H1 (cell line): Measurements from ENCODE around the gene C20orf144. TPM values are rescaled to one million over a fixed set of nuclear protein-coding genes. Genes with fewer than 3 reads are reported as not detected.

Source experiments
- CTCF ChIA-PET: fragments of 300-600 bp; sonication (Branson Sonifier 250); formaldehyde crosslinking; loops from one replicate; lab custom pipeline; 2021; ENCODE audit not compliant: partially characterized antibody; lab: Charles Lee
- POLR2A ChIA-PET: fragments of 300-600 bp; sonication (Branson Sonifier 250); formaldehyde crosslinking; loops from one replicate; lab custom pipeline; 2021; ENCODE audit warnings: inconsistent platforms; ENCODE audit not compliant: partially characterized antibody; lab: Charles Lee
- DNase-seq, 2 experiments: peaks; one replicate each; pipeline versions ENCODE4 v3.0.0 to v3.0.0-alpha.2; 2010 to 2022; ENCODE audit warnings: low spot score in 2 of 2, low read depth in 1 of 2, mixed read lengths in 1 of 2
- FAIRE-seq: peaks from 2 replicates; lab custom pipeline; 2011; peaks lifted over from hg19 to GRCh38; lab: Jason Lieb, UNC
- H2AFZ ChIP-seq: 2 replicates; pipeline ENCODE4 v1.8.1; 2012; ENCODE audit warnings: low read length, inconsistent platforms
- H2AK5ac ChIP-seq: 2 replicates; pipeline ENCODE4 v1.6.1; 2013; ENCODE audit warnings: low read depth, low read length
- H2BK120ac ChIP-seq: replicated peaks from 2 replicates; pipeline ENCODE3; 2013; ENCODE audit warnings: low read depth, low read length, inconsistent platforms
- H2BK12ac ChIP-seq: 2 replicates; pipeline ENCODE4 v1.6.1; 2013; ENCODE audit warnings: low read depth, low read length
- H2BK15ac ChIP-seq: 2 replicates; pipeline ENCODE4 v1.6.1; 2013; ENCODE audit warnings: low read length
- H2BK20ac ChIP-seq: 2 replicates; pipeline ENCODE4 v1.6.1; 2013; ENCODE audit warnings: low read length
- H2BK5ac ChIP-seq: 2 replicates; pipeline ENCODE4 v1.6.1; 2013; ENCODE audit warnings: low read depth, low read length
- H3K14ac ChIP-seq: 2 replicates; pipeline ENCODE4 v1.6.1; 2013; ENCODE audit warnings: inconsistent platforms; ENCODE audit not compliant: insufficient read length
- H3K18ac ChIP-seq: 2 replicates; pipeline ENCODE4 v1.6.1; 2013; ENCODE audit warnings: low read length; ENCODE audit errors: extremely low read depth
- H3K23ac ChIP-seq: 2 replicates; pipeline ENCODE4 v1.6.1; 2013; ENCODE audit warnings: inconsistent platforms; ENCODE audit not compliant: insufficient read length
- H3K23me2 ChIP-seq: 2 replicates; pipeline ENCODE4 v1.6.1; 2013; ENCODE audit warnings: low read depth, low read length
- H3K27ac ChIP-seq: 2 replicates; pipeline ENCODE4 v1.6.1; 2011; ENCODE audit warnings: low read depth, low read length, inconsistent platforms
- H3K27me3 ChIP-seq, 4 experiments: replicated peaks in 1 of 4; 1 replicate in 1 of 4; 2 replicates in 3 of 4; pipeline versions ENCODE4 v1.6.1 to v1.8.1; 2011 to 2013; ENCODE audit warnings: low read length in 3 of 4, mild to moderate bottlenecking in 3 of 4, inconsistent platforms in 2 of 4, mixed read lengths in 2 of 4, moderate library complexity in 1 of 4; ENCODE audit not compliant: control insufficient read depth in 3 of 4, insufficient read depth in 3 of 4; ENCODE audit errors: extremely low read depth in 1 of 4
- H3K36me3 ChIP-seq, 4 experiments: 2 replicates each; pipeline versions ENCODE4 v1.6.1 to v1.8.1; 2011 to 2013; ENCODE audit warnings: mild to moderate bottlenecking in 4 of 4, low read length in 3 of 4, moderate library complexity in 2 of 4, control low read depth in 1 of 4, inconsistent platforms in 1 of 4; ENCODE audit not compliant: insufficient read depth in 4 of 4, control insufficient read depth in 2 of 4
- H3K4ac ChIP-seq: replicated peaks from 2 replicates; pipeline ENCODE3; 2013; ENCODE audit warnings: low read length, low read depth, mixed read lengths, inconsistent platforms; ENCODE audit not compliant: insufficient read length
- H3K4me1 ChIP-seq, 4 experiments: replicated peaks in 1 of 4; 1 replicate in 1 of 4; 2 replicates in 3 of 4; pipeline versions ENCODE4 v1.6.1 to v1.8.1; 2011 to 2013; ENCODE audit warnings: low read length in 3 of 4, inconsistent platforms in 2 of 4, mixed read lengths in 1 of 4; ENCODE audit not compliant: insufficient read depth in 4 of 4, control insufficient read depth in 3 of 4
- H3K4me2 ChIP-seq, 2 experiments: 2 replicates each; pipeline versions ENCODE4 v1.6.1 to v1.8.1; 2011 to 2013; ENCODE audit warnings: low read depth in 2 of 2, low read length in 2 of 2, control low read depth in 1 of 2, inconsistent platforms in 1 of 2, mild to moderate bottlenecking in 1 of 2; ENCODE audit not compliant: insufficient read depth in 1 of 2
- H3K4me3 ChIP-seq, 4 experiments: fragments of 200-600, 300-600 bp in 1 of 4; sonication (generic), shearing (Covaris generic), sonication (Bioruptor Twin) in 1 of 4; 2 replicates each; pipeline versions ENCODE4 v1.5.1 to v1.8.1; 2011 to 2016; ENCODE audit warnings: low read length in 4 of 4, low read depth in 3 of 4, control low read depth in 2 of 4, inconsistent platforms in 2 of 4, mild to moderate bottlenecking in 2 of 4, mixed read lengths in 1 of 4, moderate library complexity in 1 of 4; ENCODE audit not compliant: insufficient read depth in 2 of 4; ENCODE audit errors: extremely low read depth in 1 of 4
- H3K56ac ChIP-seq: replicated peaks from 2 replicates; pipeline ENCODE3; 2013; ENCODE audit warnings: low read depth, mild to moderate bottlenecking, mixed read lengths, low read length, inconsistent platforms; ENCODE audit not compliant: insufficient read length
- H3K79me1 ChIP-seq: 2 replicates; pipeline ENCODE4 v1.6.1; 2013; ENCODE audit warnings: low read depth, low read length, control low read depth
- H3K79me2 ChIP-seq, 2 experiments: 2 replicates each; pipeline versions ENCODE4 v1.6.1 to v1.8.1; 2012 to 2013; ENCODE audit warnings: low read length in 2 of 2, mild to moderate bottlenecking in 2 of 2, inconsistent platforms in 1 of 2; ENCODE audit not compliant: insufficient read depth in 2 of 2, control insufficient read depth in 1 of 2
- H3K9ac ChIP-seq, 4 experiments: replicated peaks in 1 of 4; 1 replicate in 1 of 4; 2 replicates in 3 of 4; pipeline versions ENCODE4 v1.6.1 to v1.8.1; 2011 to 2013; ENCODE audit warnings: low read depth in 3 of 4, low read length in 3 of 4, control low read depth in 2 of 4, mild to moderate bottlenecking in 2 of 4, moderate library complexity in 2 of 4, inconsistent platforms in 1 of 4; ENCODE audit errors: extremely low read depth in 1 of 4
- H3K9me3 ChIP-seq, 2 experiments: 2 replicates each; pipeline versions ENCODE4 v1.6.1 to v1.8.1; 2012 to 2013; ENCODE audit warnings: mild to moderate bottlenecking in 2 of 2, moderate library complexity in 2 of 2, control low read depth in 1 of 2, inconsistent platforms in 1 of 2, low read depth in 1 of 2, low read length in 1 of 2, mixed read lengths in 1 of 2; ENCODE audit not compliant: insufficient read depth in 2 of 2
- H4K20me1 ChIP-seq, 2 experiments: replicated peaks in 1 of 2; 2 replicates each; pipeline versions ENCODE3 to v1.8.1; 2011 to 2013; ENCODE audit warnings: inconsistent platforms in 2 of 2, low read length in 2 of 2, mild to moderate bottlenecking in 1 of 2; ENCODE audit not compliant: insufficient read depth in 2 of 2, control insufficient read depth in 1 of 2
- H4K5ac ChIP-seq: 2 replicates; pipeline ENCODE4 v1.6.1; 2013; ENCODE audit warnings: low read length, low read depth, mixed read lengths, inconsistent platforms; ENCODE audit not compliant: insufficient read length
- H4K8ac ChIP-seq: 2 replicates; pipeline ENCODE4 v1.8.0; 2013; ENCODE audit warnings: mild to moderate bottlenecking, moderate library complexity, low read length, inconsistent platforms; ENCODE audit not compliant: insufficient read depth; ENCODE audit errors: extremely low read depth
- H4K91ac ChIP-seq: replicated peaks from 2 replicates; pipeline ENCODE3; 2013; ENCODE audit warnings: low read length, mixed read lengths, inconsistent platforms; ENCODE audit not compliant: insufficient read length
- KDM1A ChIP-seq: fragments of 200-600, 300-600 bp; sonication (generic); IDR thresholded peaks from 2 replicates; pipeline ENCODE4 v1.7.1; 2016; ENCODE audit warnings: mild to moderate bottlenecking, low read length, borderline replicate concordance
- NANOG ChIP-seq: IDR thresholded peaks from 2 replicates; pipeline ENCODE4 v1.6.1; 2011; ENCODE audit warnings: low read length, low read depth, mild to moderate bottlenecking, inconsistent platforms; ENCODE audit not compliant: insufficient read depth, poor library complexity, severe bottlenecking
- NRF1 ChIP-seq: IDR thresholded peaks from 2 replicates; pipeline ENCODE4 v1.6.1; 2011; ENCODE audit warnings: mild to moderate bottlenecking, low read depth, low read length, improper control_type of control experiment
- RFX5 ChIP-seq: IDR thresholded peaks from 2 replicates; pipeline ENCODE4 v1.6.1; 2011; ENCODE audit warnings: low read depth, low read length, improper control_type of control experiment, borderline replicate concordance
- RNF2 ChIP-seq: fragments of 200-900, 300-1000 bp; sonication (generic); IDR thresholded peaks from 2 replicates; pipeline ENCODE4 v1.7.1; 2016; ENCODE audit warnings: borderline replicate concordance, low read depth, mild to moderate bottlenecking, antibody characterized with exemption, low read length; ENCODE audit not compliant: poor library complexity, severe bottlenecking; ENCODE audit errors: missing control alignments
- SP2 ChIP-seq: IDR thresholded peaks from 2 replicates; pipeline ENCODE4 v1.6.1; 2012; ENCODE audit warnings: mild to moderate bottlenecking, low read length, inconsistent platforms
- USF2 ChIP-seq: IDR thresholded peaks from 2 replicates; pipeline ENCODE4 v1.6.1; 2011; ENCODE audit warnings: low read length, improper control_type of control experiment
- WGBS, 2 experiments: shearing (Covaris generic) in 1 of 2; methylation state at CpG; one replicate each; pipeline versions ENCODE4 v1.1.6 to v1.1.7; 2013 to 2015; ENCODE audit warnings: low lambda C conversion rate in 2 of 2, mixed read lengths in 2 of 2, inconsistent platforms in 1 of 2, low coverage in 1 of 2, missing lambda C conversion rate in 1 of 2; ENCODE audit not compliant: insufficient replicate concordance in 2 of 2, insufficient coverage in 1 of 2, insufficient read length in 1 of 2; ENCODE audit errors: extremely low coverage in 1 of 2, missing lambda C conversion rate in 1 of 2; 5-methylcytosine and 5-hydroxymethylcytosine counted together
- polyA plus RNA-seq, 7 experiments: library from polyadenylated mRNA; depleted of rRNA in 3 of 7; stranded (reverse) in 5 of 7; unstranded in 2 of 7; fragments of >200 nt in 5 of 7; fragments of 200-250 nt in 2 of 7; gene quantifications; 1 replicate in 5 of 7; 2 replicates in 1 of 7; 4 replicates in 1 of 7; pipeline versions ENCODE4 v1.2.1 to v1.2.3, GENCODE V29; 2011 to 2013; ENCODE audit warnings: missing spikeins in 2 of 7, mixed read lengths in 2 of 7
- total RNA-seq: library from RNA; stranded (reverse); fragmentation: NEBNext Ultra II Directional; extraction: Animal tissue kit (Norgen Biotek cat#: 25700); gene quantifications from 2 replicates; pipeline ENCODE4 v1.2.1, GENCODE V29; 2021

The C20orf144 gene
- total and polyA plus RNA-seq, 2 of the 8 experiments (the other 6 are each of a cell fraction or from before 2014, with no cell fraction given), result 0.21 to 0.24 TPM

- Histone ChIP-seq H2BK12ac (no peak overlapping the region), H4K5ac (no peak overlapping the region), H2BK20ac (no peak overlapping the region), H3K9ac (no peak overlapping the region), H3K4me1 (peaks cover 0 to 9% (median 6%) of the 10 kb centered on the region in 4 experiments; a peak in 4 of 7 replicates), H4K8ac (no peak overlapping the region), H3K4me2 (no peak overlapping the region), H3K14ac (no peak overlapping the region), H3K4me3 (no peak overlapping the region), H3K23me2 (peaks cover 11% of the 10 kb centered on the region; the same call in 1 of the 2 replicates), H3K27ac (no peak overlapping the region), H3K79me2 (no peaks in the 10 kb centered on the region), H3K56ac (no peak overlapping the region), H2BK120ac (no peak overlapping the region), H3K4ac (no peak overlapping the region), H4K91ac (no peak overlapping the region), H3K36me3 (peaks cover 0 to 11% (median 0%) of the 10 kb centered on the region in 4 experiments; a peak in 2 of 8 replicates), H3K79me1 (no peaks in the 10 kb centered on the region), H4K20me1 (peaks cover 0 to 8% of the 10 kb centered on the region in 2 experiments), H2AK5ac (no peak overlapping the region), H3K9me3 (no peaks in the 10 kb centered on the region), H2BK5ac (no peak overlapping the region), H3K23ac (no peak overlapping the region), H3K27me3 (no peaks in the 10 kb centered on the region), H3K18ac (no peak overlapping the region), H2AFZ (no peak overlapping the region), H2BK15ac (no peak overlapping the region)
- 96% methylated on average over 32 of the region's 32 CpGs; no CpG with 5 or more reads in 1 of the 2 experiments for WGBS, 2 experiments
- no peak for FAIRE-seq
- DNase-seq, result no peak
- POLR2A ChIA-PET, result interaction anchor here (17.9 kb wide), 1 partner anchor 20 kb away, joined by 245 read pairs; the partner anchor contains the start of gene NECAB3
- CTCF ChIA-PET, result interaction anchor here (5.0 kb wide), 1 partner anchor 9 kb away, joined by 31 read pairs; the partner anchor contains the start of gene ACTL10
- TF ChIP-seq RFX5, result no peak
- TF ChIP-seq NRF1, result no peak
- TF ChIP-seq NANOG, result no peak
- TF ChIP-seq USF2, result no peak
- TF ChIP-seq RNF2, result no peak
- no peak for TF ChIP-seq SP2
- no peak for TF ChIP-seq KDM1A
Observed at GRCh38 chr20:33659341-33660034, 2.6 kb upstream of the C20orf144 start.
